ENCODE measurements around the gene IQUB.

DNA sequence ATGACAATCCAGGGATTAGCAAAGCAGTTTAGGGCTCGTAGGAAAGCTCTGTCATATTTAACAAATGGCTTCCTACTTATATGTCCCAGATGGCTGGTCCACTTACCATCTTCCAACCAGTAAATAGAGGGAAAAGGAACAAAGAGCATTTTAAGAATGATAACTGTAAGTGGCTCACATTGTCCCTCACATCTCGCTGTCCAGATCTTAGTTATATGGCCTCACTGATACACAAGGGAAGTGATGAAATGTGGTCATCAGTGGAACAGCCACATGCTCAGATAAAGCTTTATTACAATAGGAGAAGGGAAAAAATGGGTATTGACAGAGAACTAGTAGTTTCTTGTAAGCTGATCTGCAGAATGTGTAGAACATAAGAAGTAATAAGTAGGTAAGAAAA, 35.8 kb downstream of the IQUB start:
- TF ChIP-seq ARNT (IDR thresholded peaks at IDR 0.05), result no peak
- TF ChIP-seq ELF4 (IDR thresholded peaks at IDR 0.05), result no peak
- TF ChIP-seq FOXA1 (IDR thresholded peaks at IDR 0.05), result no peak
- no peak for TF ChIP-seq TARDBP (IDR thresholded peaks at IDR 0.05)
- no peak for TF ChIP-seq BHLHE40 (IDR thresholded peaks at IDR 0.05; ENCODE audit: borderline replicate concordance)
- no peak for TF ChIP-seq FOXM1 (IDR thresholded peaks at IDR 0.05; ENCODE audit: borderline replicate concordance)
- TF ChIP-seq SUZ12 (IDR thresholded peaks at IDR 0.05), result no peak
- no peak for TF ChIP-seq NFRKB (IDR thresholded peaks at IDR 0.05)
- TF ChIP-seq, protein P1, sequence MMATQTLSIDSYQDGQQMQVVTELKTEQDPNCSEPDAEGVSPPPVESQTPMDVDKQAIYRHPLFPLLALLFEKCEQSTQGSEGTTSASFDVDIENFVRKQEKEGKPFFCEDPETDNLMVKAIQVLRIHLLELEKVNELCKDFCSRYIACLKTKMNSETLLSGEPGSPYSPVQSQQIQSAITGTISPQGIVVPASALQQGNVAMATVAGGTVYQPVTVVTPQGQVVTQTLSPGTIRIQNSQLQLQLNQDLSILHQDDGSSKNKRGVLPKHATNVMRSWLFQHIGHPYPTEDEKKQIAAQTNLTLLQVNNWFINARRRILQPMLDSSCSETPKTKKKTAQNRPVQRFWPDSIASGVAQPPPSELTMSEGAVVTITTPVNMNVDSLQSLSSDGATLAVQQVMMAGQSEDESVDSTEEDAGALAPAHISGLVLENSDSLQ (IDR thresholded peaks at IDR 0.05), result no peak
- TF ChIP-seq HDGF (IDR thresholded peaks at IDR 0.05; ENCODE audit: borderline replicate concordance), result no peak

Measured in HEK293T (cell line).